Endothelial cell of umbilical vein (primary cell): ENCODE results near the gene SVIL. TPM values are rescaled to one million over a fixed set of nuclear protein-coding genes. Genes with fewer than 3 reads are reported as not detected.

Experiments used
- BruUV-seq: library from RNA; stranded (reverse); fragments of 400-500 nt; replicated peaks from 2 replicates; lab custom pipeline; 2021; lab: Mats Ljungman, UMichigan
- CTCF ChIA-PET: fragments of 300-600, 350-600 bp; sonication (Branson Sonifier 250); formaldehyde crosslinking; loops from one replicate; lab custom pipeline; 2021; ENCODE audit warnings: antibody characterized with exemption, inconsistent platforms; lab: Charles Lee
- POLR2A ChIA-PET: fragments of 300-600, 350-600 bp; sonication (Branson Sonifier 250); formaldehyde crosslinking; loops from one replicate; lab custom pipeline; 2021; ENCODE audit warnings: antibody characterized with exemption, inconsistent platforms; lab: Charles Lee
- DNase-seq: peaks from one replicate; pipeline ENCODE4 v3.0.0-alpha.2; 2011; ENCODE audit warnings: low read depth, low spot score
- FAIRE-seq: peaks from 2 replicates; lab custom pipeline; 2011; peaks lifted over from hg19 to GRCh38; lab: Jason Lieb, UNC
- H2AFZ ChIP-seq: 2 replicates; pipeline ENCODE4 v1.6.0; 2012; ENCODE audit warnings: low read depth, low read length, control low read depth, inconsistent platforms
- H3K27ac ChIP-seq: 2 replicates; pipeline ENCODE4 v1.5.1; 2011; ENCODE audit warnings: low read depth, mild to moderate bottlenecking, control low read depth, low read length, moderate library complexity; ENCODE audit not compliant: insufficient read depth
- H3K27me3 ChIP-seq, 2 experiments: 2 replicates each; pipeline versions ENCODE4 v1.6.0 to v1.6.1; 2011; ENCODE audit warnings: low read length in 2 of 2, mixed read lengths in 1 of 2; ENCODE audit not compliant: control insufficient read depth in 2 of 2, insufficient read depth in 2 of 2
- H3K36me3 ChIP-seq, 2 experiments: 2 replicates in 1 of 2; 3 replicates in 1 of 2; pipeline ENCODE4 v1.5.1; 2011; ENCODE audit warnings: low read length in 2 of 2, mild to moderate bottlenecking in 1 of 2, moderate library complexity in 1 of 2; ENCODE audit not compliant: control insufficient read depth in 2 of 2, insufficient read depth in 2 of 2; ENCODE audit errors: extremely low read depth in 1 of 2
- H3K4me1 ChIP-seq: 3 replicates; pipeline ENCODE4 v1.5.1; 2011; ENCODE audit warnings: mild to moderate bottlenecking, low read length; ENCODE audit not compliant: control insufficient read depth, insufficient read depth; ENCODE audit errors: extremely low read depth
- H3K4me2 ChIP-seq: 2 replicates; pipeline ENCODE4 v1.6.1; 2011; ENCODE audit warnings: low read length, control low read depth, mixed read lengths; ENCODE audit not compliant: insufficient read depth
- H3K4me3 ChIP-seq, 3 experiments: fragments of 200-600 bp in 1 of 3; sonication (generic), shearing (Covaris generic) in 1 of 3; replicated peaks in 1 of 3; 2 replicates each; pipeline ENCODE4 v1.5.1; 2011 to 2016; ENCODE audit warnings: control low read depth in 3 of 3, low read length in 3 of 3, mild to moderate bottlenecking in 2 of 3, inconsistent platforms in 1 of 3, low read depth in 1 of 3, moderate library complexity in 1 of 3; ENCODE audit not compliant: insufficient read depth in 1 of 3
- H3K79me2 ChIP-seq: 2 replicates; pipeline ENCODE4 v1.6.0; 2012; ENCODE audit warnings: low read length, inconsistent platforms; ENCODE audit not compliant: control insufficient read depth, insufficient read depth
- H3K9ac ChIP-seq: replicated peaks from 2 replicates; pipeline ENCODE3; 2011; ENCODE audit warnings: low read length, control low read depth; ENCODE audit not compliant: insufficient read depth; ENCODE audit errors: extremely low read depth
- H3K9me1 ChIP-seq: replicated peaks from 3 replicates; pipeline ENCODE4 v1.6.0; 2011; ENCODE audit warnings: mild to moderate bottlenecking, low read length; ENCODE audit not compliant: control insufficient read depth, insufficient read depth; ENCODE audit errors: extremely low read depth
- H3K9me3 ChIP-seq: replicated peaks from 2 replicates; pipeline ENCODE4 v1.5.1; 2012; ENCODE audit warnings: low read length, inconsistent platforms; ENCODE audit not compliant: control insufficient read depth, insufficient read depth
- H4K20me1 ChIP-seq: replicated peaks from 2 replicates; pipeline ENCODE3; 2011; ENCODE audit warnings: mild to moderate bottlenecking, low read length; ENCODE audit not compliant: control insufficient read depth, insufficient read depth; ENCODE audit errors: extremely low read depth
- EZH2 ChIP-seq: IDR thresholded peaks from 2 replicates; pipeline ENCODE4 v1.6.1; 2012; ENCODE audit warnings: borderline replicate concordance, low read depth, mild to moderate bottlenecking, moderate library complexity, low read length, inconsistent platforms; ENCODE audit not compliant: severe bottlenecking
- FOS ChIP-seq: IDR thresholded peaks from 2 replicates; pipeline ENCODE4 v1.6.1; 2011; ENCODE audit warnings: mild to moderate bottlenecking, low read length, moderate library complexity, borderline replicate concordance; ENCODE audit not compliant: insufficient read depth
- GATA2 ChIP-seq: IDR thresholded peaks from 2 replicates; pipeline ENCODE4 v1.7.0; 2011; ENCODE audit warnings: low read depth, mild to moderate bottlenecking, moderate library complexity, mixed read lengths, low read length; ENCODE audit not compliant: insufficient read length, insufficient read depth
- JUN ChIP-seq: IDR thresholded peaks from 2 replicates; pipeline ENCODE4 v1.6.1; 2011; ENCODE audit warnings: borderline replicate concordance, low read depth; ENCODE audit not compliant: insufficient read length, insufficient read depth
- MYC ChIP-seq: IDR thresholded peaks from one replicate; pipeline ENCODE4 v1.6.1; 2011; ENCODE audit warnings: mild to moderate bottlenecking, low read depth, low read length
- POLR2A ChIP-seq: IDR thresholded peaks from 2 replicates; pipeline ENCODE4 v1.6.1; 2012; ENCODE audit warnings: low read depth, mild to moderate bottlenecking, control low read depth, low read length
- POLR2AphosphoS5 ChIP-seq: IDR thresholded peaks from 2 replicates; pipeline ENCODE4 v1.6.1; 2012; ENCODE audit warnings: low read depth, mild to moderate bottlenecking, control low read depth, low read length, moderate library complexity; ENCODE audit not compliant: insufficient read depth
- dilution Hi-C: fragments of 300-500 bp; cut with MboI; formaldehyde crosslinking; loops from one replicate; pipeline ENCODE4 v1.15.0; 2019; ENCODE audit warnings: low sequenced_read_pairs; ENCODE audit not compliant: extremely low pct_ligation_motif_present
- intact Hi-C: fragments of 100-400 bp; cut with micrococcal nuclease; formaldehyde crosslinking; loops from one replicate; pipeline ENCODE4 v1.10.0; 2022
- polyA plus RNA-seq, 4 experiments: library from polyadenylated mRNA; depleted of rRNA in 3 of 4; stranded (reverse) in 3 of 4; unstranded in 1 of 4; fragments of >200 nt; gene quantifications; 2 replicates each; pipeline versions ENCODE4 v1.2.1 to v1.2.3, GENCODE V29; 2011 to 2012; ENCODE audit warnings: missing spikeins in 1 of 4
- total RNA-seq: library from RNA; stranded (reverse); gene quantifications from 2 replicates; pipeline ENCODE4 v1.2.3, GENCODE V29; 2021
- TF ChIP-seq, protein P1 (sequence below): IDR thresholded peaks from 2 replicates; pipeline ENCODE4 v1.6.1; 2011; ENCODE audit not compliant: insufficient read depth, insufficient read length
- TF ChIP-seq, protein P2 (sequence below), 2 donors: IDR thresholded peaks; 1 replicate in 1 of 2; 2 replicates in 1 of 2; pipeline ENCODE4 v1.5.1; 2011; ENCODE audit warnings: low read length in 2 of 2, mild to moderate bottlenecking in 2 of 2, moderate library complexity in 2 of 2, control low read depth in 1 of 2, inconsistent platforms in 1 of 2, low read depth in 1 of 2; ENCODE audit not compliant: insufficient read depth in 1 of 2; ENCODE audit errors: extremely low read depth in 1 of 2

Gene SVIL
- total and polyA plus RNA-seq, 2 donors (not counting 3 experiments of a cell fraction or from before 2014, with no cell fraction given), result 22.6 to 70.7 TPM

DNA sequence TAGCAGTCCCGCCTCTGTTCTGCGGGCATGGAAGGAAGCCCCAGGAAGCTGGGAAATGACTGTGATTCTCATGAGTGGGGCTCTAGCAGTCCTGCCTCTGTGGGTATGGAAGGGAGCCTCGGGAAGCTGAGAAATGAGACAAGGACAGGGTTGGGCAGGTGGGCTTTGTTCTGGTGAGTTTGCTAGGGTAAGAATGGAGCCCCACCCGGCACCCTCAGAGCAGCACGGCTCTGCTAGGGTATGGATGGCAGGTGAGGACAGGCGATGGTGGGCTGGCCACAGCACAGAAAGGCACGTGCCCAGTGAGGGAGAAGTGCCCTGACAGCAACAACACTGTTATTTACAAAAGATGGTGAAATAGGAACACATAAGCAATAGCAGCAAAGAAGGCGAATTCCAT lies 39.6 kb downstream of the SVIL start:
- peaks cover 0 to 5% of the 10 kb centered on the region in 2 experiments for H3K36me3 ChIP-seq
- DNase-seq, result no peak
- BruUV-seq, result no TSS peak
- no peaks in the 10 kb centered on the region for H4K20me1 ChIP-seq
- TF ChIP-seq, protein P1, sequence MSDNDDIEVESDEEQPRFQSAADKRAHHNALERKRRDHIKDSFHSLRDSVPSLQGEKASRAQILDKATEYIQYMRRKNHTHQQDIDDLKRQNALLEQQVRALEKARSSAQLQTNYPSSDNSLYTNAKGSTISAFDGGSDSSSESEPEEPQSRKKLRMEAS, result no peak
- TF ChIP-seq EZH2 (no peak), JUN (no peak), FOS (no peak), GATA2 (no peak), MYC (no peak), POLR2A (no peak), POLR2AphosphoS5 (no peak)
- TF ChIP-seq, protein P2, sequence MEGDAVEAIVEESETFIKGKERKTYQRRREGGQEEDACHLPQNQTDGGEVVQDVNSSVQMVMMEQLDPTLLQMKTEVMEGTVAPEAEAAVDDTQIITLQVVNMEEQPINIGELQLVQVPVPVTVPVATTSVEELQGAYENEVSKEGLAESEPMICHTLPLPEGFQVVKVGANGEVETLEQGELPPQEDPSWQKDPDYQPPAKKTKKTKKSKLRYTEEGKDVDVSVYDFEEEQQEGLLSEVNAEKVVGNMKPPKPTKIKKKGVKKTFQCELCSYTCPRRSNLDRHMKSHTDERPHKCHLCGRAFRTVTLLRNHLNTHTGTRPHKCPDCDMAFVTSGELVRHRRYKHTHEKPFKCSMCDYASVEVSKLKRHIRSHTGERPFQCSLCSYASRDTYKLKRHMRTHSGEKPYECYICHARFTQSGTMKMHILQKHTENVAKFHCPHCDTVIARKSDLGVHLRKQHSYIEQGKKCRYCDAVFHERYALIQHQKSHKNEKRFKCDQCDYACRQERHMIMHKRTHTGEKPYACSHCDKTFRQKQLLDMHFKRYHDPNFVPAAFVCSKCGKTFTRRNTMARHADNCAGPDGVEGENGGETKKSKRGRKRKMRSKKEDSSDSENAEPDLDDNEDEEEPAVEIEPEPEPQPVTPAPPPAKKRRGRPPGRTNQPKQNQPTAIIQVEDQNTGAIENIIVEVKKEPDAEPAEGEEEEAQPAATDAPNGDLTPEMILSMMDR (IDR thresholded peaks at IDR 0.05; ENCODE audit: extremely low read depth in 1 of 2, insufficient read depth in 1 of 2, low read depth in 1 of 2, low read length in 2 of 2), result no peak
- no peak overlapping the region for H2AFZ ChIP-seq
- dilution Hi-C loops (no loop called here), intact Hi-C loops (loop anchor here (5.0 kb wide), 1 partner anchor 42 kb away; no protein-coding TSS in a partner anchor)
- H3K4me3 ChIP-seq, result no peak overlapping the region
- no peaks in the 10 kb centered on the region for H3K9me1 ChIP-seq
- no peak overlapping the region for H3K27ac ChIP-seq
- H3K27me3 ChIP-seq, result no peaks in the 10 kb centered on the region
- CTCF ChIA-PET, result interaction anchor here (1.2 to 1.4 kb wide), 2 partner anchors 10 to 23 kb away, joined by 3 read pairs; no protein-coding TSS in a partner anchor
- peaks cover 5% of the 10 kb centered on the region for H3K4me1 ChIP-seq
- H3K9ac ChIP-seq, result no peak overlapping the region
- no peak overlapping the region for H3K4me2 ChIP-seq
- POLR2A ChIA-PET, result no interaction called here
- no peak for FAIRE-seq
- no peaks in the 10 kb centered on the region for H3K9me3 ChIP-seq
- H3K79me2 ChIP-seq, result no peaks in the 10 kb centered on the region
